ENCODE results near the gene ZNF735. TPM values are rescaled to one million over a fixed set of nuclear protein-coding genes. Genes with fewer than 3 reads are reported as not detected.

The ZNF735 gene
- total RNA-seq, 2 donors from 2014 or later = not detected

- Mint-ChIP-seq H3K27me3 (ENCODE audit: insufficient read depth) (no peaks in the 10 kb centered on the region), H3K9me3 (peaks cover 72% of the 10 kb centered on the region), H3K4me3 (no peak overlapping the region), H3K4me1 (no peaks in the 10 kb centered on the region), H3K27ac (no peak overlapping the region), H3K36me3 (ENCODE audit: low read depth) (no peaks in the 10 kb centered on the region)
- Histone ChIP-seq H3K9me3 (ENCODE audit: control insufficient read depth, low read length) (peaks cover 36% of the 10 kb centered on the region), H3K27ac (ENCODE audit: low read depth, low read length) (no peak overlapping the region), H3K4me3 (ENCODE audit: low read length) (no peak overlapping the region), H3K4me1 (ENCODE audit: control insufficient read depth, insufficient read depth, low read length) (no peaks in the 10 kb centered on the region), H3K9ac (ENCODE audit: extremely low read depth, low read length, poor library complexity, severe bottlenecking) (no peak overlapping the region), H3K36me3 (ENCODE audit: control insufficient read depth, insufficient read depth, low read length) (no peaks in the 10 kb centered on the region), H3K27me3 (ENCODE audit: control insufficient read depth, insufficient read depth, low read length, poor library complexity, severe bottlenecking) (no peaks in the 10 kb centered on the region)
- peak; percentile 43 for TF ChIP-seq CTCF (conservative IDR thresholded peaks at IDR 0.05)
- 70 to 73% methylated on average over 3 to 4 of the region's 4 CpGs for WGBS, 2 experiments (ENCODE audit: insufficient coverage in 1 of 2, insufficient read length in 1 of 2)
- no peak for DNase-seq
These were observed 26.0 kb upstream of the ZNF735 start for GRCh38 chr7:64180989-64181388.

GRCh38 chr7:64181586-64181985 lies 25.4 kb upstream of the ZNF735 start:
- Mint-ChIP-seq H3K27ac (no peak overlapping the region), H3K4me1 (no peaks in the 10 kb centered on the region), H3K27me3 (ENCODE audit: insufficient read depth) (no peaks in the 10 kb centered on the region), H3K36me3 (ENCODE audit: low read depth) (no peaks in the 10 kb centered on the region), H3K9me3 (peaks cover 77% of the 10 kb centered on the region), H3K4me3 (no peak overlapping the region)
- H3K27ac ChIP-seq (ENCODE audit: low read depth, low read length) = no peak overlapping the region
- no peak overlapping the region for H3K4me3 ChIP-seq (ENCODE audit: low read length)
- H3K9ac ChIP-seq (ENCODE audit: extremely low read depth, low read length, poor library complexity, severe bottlenecking) = no peak overlapping the region
- no peak for DNase-seq
- no peak for TF ChIP-seq CTCF (conservative IDR thresholded peaks at IDR 0.05)
- H3K4me1 ChIP-seq (ENCODE audit: control insufficient read depth, insufficient read depth, low read length) = no peaks in the 10 kb centered on the region
- no peaks in the 10 kb centered on the region for H3K36me3 ChIP-seq (ENCODE audit: control insufficient read depth, insufficient read depth, low read length)
- peaks cover 36% of the 10 kb centered on the region for H3K9me3 ChIP-seq (ENCODE audit: control insufficient read depth, low read length)
- H3K27me3 ChIP-seq (ENCODE audit: control insufficient read depth, insufficient read depth, low read length, poor library complexity, severe bottlenecking) = no peaks in the 10 kb centered on the region
- 92 to 95% methylated on average over 22 to 46 of the region's 46 CpGs for WGBS, 2 experiments (ENCODE audit: insufficient coverage in 1 of 2, insufficient read length in 1 of 2)

DNA sequence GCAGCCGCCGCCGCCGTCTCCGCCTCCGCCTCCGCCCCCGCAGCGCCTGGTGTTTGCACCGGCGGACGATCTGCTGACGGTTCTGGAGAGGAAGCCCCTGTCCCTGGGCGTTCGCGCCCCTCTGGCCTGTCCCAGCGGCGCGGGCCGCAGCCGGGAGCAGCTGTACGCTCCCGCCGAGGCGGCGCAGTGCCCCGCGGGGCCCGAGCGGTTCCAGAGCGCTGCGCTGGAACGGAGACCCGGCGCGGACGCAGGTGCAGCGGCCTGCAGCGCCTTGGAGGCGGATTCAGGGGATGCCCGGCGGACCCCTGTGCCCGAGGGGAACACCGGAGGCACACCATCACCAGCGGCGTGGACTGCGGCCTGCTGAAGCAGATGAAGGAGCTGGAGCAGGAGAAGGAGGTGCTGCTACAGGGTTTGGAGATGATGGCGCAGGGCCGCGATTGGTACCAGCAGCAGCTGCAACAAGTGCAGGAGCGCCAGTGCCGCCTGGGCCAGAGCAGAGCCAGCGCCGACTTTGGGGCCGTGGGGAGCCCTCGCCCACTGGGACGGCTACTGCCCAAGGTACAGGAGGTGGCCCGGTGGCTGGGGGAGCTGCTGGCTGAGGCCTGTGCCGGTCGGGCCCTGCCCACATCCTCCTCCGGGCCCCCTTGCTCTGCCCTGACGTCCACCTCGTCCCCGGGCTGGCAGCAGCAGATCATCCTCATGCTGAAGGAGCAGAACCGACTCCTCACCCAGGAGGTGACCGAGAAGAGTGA lies 24.8 kb upstream of the ZNF735 start:
- Mint-ChIP-seq H3K4me1 (no peaks in the 10 kb centered on the region), H3K27ac (no peak overlapping the region), H3K9me3 (peaks cover 77% of the 10 kb centered on the region), H3K27me3 (ENCODE audit: insufficient read depth) (no peaks in the 10 kb centered on the region), H3K36me3 (ENCODE audit: low read depth) (no peaks in the 10 kb centered on the region), H3K4me3 (no peak overlapping the region)
- Histone ChIP-seq H3K4me3 (ENCODE audit: low read length) (no peak overlapping the region), H3K27ac (ENCODE audit: low read depth, low read length) (no peak overlapping the region), H3K27me3 (ENCODE audit: control insufficient read depth, insufficient read depth, low read length, poor library complexity, severe bottlenecking) (no peaks in the 10 kb centered on the region), H3K4me1 (ENCODE audit: control insufficient read depth, insufficient read depth, low read length) (no peaks in the 10 kb centered on the region), H3K9me3 (ENCODE audit: control insufficient read depth, low read length) (peaks cover 32% of the 10 kb centered on the region), H3K36me3 (ENCODE audit: control insufficient read depth, insufficient read depth, low read length) (no peaks in the 10 kb centered on the region), H3K9ac (ENCODE audit: extremely low read depth, low read length, poor library complexity, severe bottlenecking) (no peak overlapping the region)
- TF ChIP-seq CTCF (conservative IDR thresholded peaks at IDR 0.05) = no peak
- DNase-seq = no peak
- 91 to 92% methylated on average over 24 to 66 of the region's 66 CpGs for WGBS, 2 experiments (ENCODE audit: insufficient coverage in 1 of 2, insufficient read length in 1 of 2)

All from endodermal cell (in vitro differentiated cells).